IMR-90 (cell line): Measurements from ENCODE around the gene ALKBH5. TPM values are rescaled to one million over a fixed set of nuclear protein-coding genes. Genes with fewer than 3 reads are reported as not detected.

Experiments
- ATAC-seq: fragments of 200-7000 bp; cut with Tn5 transposase; 2 replicates; pipeline ENCODE4 v1.9.1; 2020; ENCODE audit warnings: low read depth, mild to moderate bottlenecking, moderate library complexity
- BruUV-seq: library from RNA; stranded (reverse); fragments of 400-500 nt; replicated peaks from 2 replicates; lab custom pipeline; 2021; lab: Mats Ljungman, UMichigan
- CTCF ChIA-PET: fragments of 300-600 bp; formaldehyde crosslinking; extraction: SDS; loops from one replicate; lab custom pipeline; 2021; ENCODE audit warnings: antibody characterized with exemption; lab: Yijun Ruan, JAX
- POLR2A ChIA-PET: fragments of 300-600 bp; sonication (Branson Sonifier 250); formaldehyde crosslinking; loops from one replicate; lab custom pipeline; 2022; ENCODE audit warnings: antibody characterized with exemption; ENCODE audit not compliant: unreplicated experiment; lab: Charles Lee
- DNase-seq: peaks from one replicate; pipeline ENCODE4 v3.0.0; 2013
- H2AFZ ChIP-seq: replicated peaks from 2 replicates; pipeline ENCODE3; 2013; ENCODE audit warnings: low read length, mild to moderate bottlenecking; ENCODE audit not compliant: poor library complexity
- H2AK5ac ChIP-seq: 2 replicates; pipeline ENCODE4 v1.6.1; 2013; ENCODE audit warnings: low read depth, low read length, inconsistent platforms
- H2AK9ac ChIP-seq: replicated peaks from 2 replicates; pipeline ENCODE3; 2013; ENCODE audit warnings: mild to moderate bottlenecking, low read depth, low read length, moderate library complexity; ENCODE audit not compliant: poor library complexity
- H2BK120ac ChIP-seq: 2 replicates; pipeline ENCODE4 v1.6.1; 2013; ENCODE audit warnings: low read depth, low read length, inconsistent platforms
- H2BK15ac ChIP-seq: 3 replicates; pipeline ENCODE4 v1.6.1; 2013; ENCODE audit warnings: low read depth, low read length, inconsistent platforms
- H2BK20ac ChIP-seq: 2 replicates; pipeline ENCODE4 v1.6.1; 2013; ENCODE audit warnings: low read depth, mild to moderate bottlenecking, inconsistent platforms, low read length, moderate library complexity
- H2BK5ac ChIP-seq: 2 replicates; pipeline ENCODE4 v1.6.1; 2013; ENCODE audit warnings: mild to moderate bottlenecking, low read depth, low read length, inconsistent platforms; ENCODE audit not compliant: poor library complexity, severe bottlenecking
- H3K14ac ChIP-seq: replicated peaks from 2 replicates; pipeline ENCODE4 v1.6.1; 2013; ENCODE audit warnings: low read depth, low read length, inconsistent platforms
- H3K18ac ChIP-seq: 2 replicates; pipeline ENCODE4 v1.6.1; 2013; ENCODE audit warnings: low read depth, low read length, control low read depth
- H3K23ac ChIP-seq: 2 replicates; pipeline ENCODE4 v1.6.1; 2013; ENCODE audit warnings: low read depth, low read length, inconsistent platforms
- H3K27ac ChIP-seq: 2 replicates; pipeline ENCODE4 v1.5.1; 2013; ENCODE audit warnings: mild to moderate bottlenecking, control low read depth, low read length; ENCODE audit not compliant: insufficient read depth
- H3K27me3 ChIP-seq: 2 replicates; pipeline ENCODE4 v1.6.1; 2013; ENCODE audit warnings: low read length; ENCODE audit not compliant: control insufficient read depth, insufficient read depth
- H3K36me3 ChIP-seq: 2 replicates; pipeline ENCODE4 v1.6.1; 2013; ENCODE audit warnings: low read length, mixed read lengths; ENCODE audit not compliant: control insufficient read depth, insufficient read depth
- H3K4ac ChIP-seq: 2 replicates; pipeline ENCODE4 v1.6.1; 2013; ENCODE audit warnings: low read depth, low read length, inconsistent platforms
- H3K4me1 ChIP-seq: 2 replicates; pipeline ENCODE4 v1.6.1; 2013; ENCODE audit warnings: low read length, mixed read lengths; ENCODE audit not compliant: control insufficient read depth, insufficient read depth
- H3K4me2 ChIP-seq: 2 replicates; pipeline ENCODE4 v1.6.1; 2013; ENCODE audit warnings: low read depth, mild to moderate bottlenecking, control low read depth, low read length, moderate library complexity
- H3K4me3 ChIP-seq: 2 replicates; pipeline ENCODE4 v1.5.1; 2013; ENCODE audit warnings: low read depth, mild to moderate bottlenecking, control low read depth, low read length, moderate library complexity; ENCODE audit not compliant: insufficient read depth
- H3K56ac ChIP-seq: 2 replicates; pipeline ENCODE4 v1.6.1; 2013; ENCODE audit warnings: low read length, inconsistent platforms; ENCODE audit not compliant: insufficient read depth; ENCODE audit errors: extremely low read depth
- H3K79me1 ChIP-seq, 2 experiments: 2 replicates each; pipeline ENCODE4 v1.6.1; 2013; ENCODE audit warnings: low read length in 2 of 2, inconsistent platforms in 1 of 2, low read depth in 1 of 2
- H3K9ac ChIP-seq: 2 replicates; pipeline ENCODE4 v1.6.1; 2013; ENCODE audit warnings: low read depth, low read length, control low read depth
- H3K9me1 ChIP-seq: 2 replicates; pipeline ENCODE4 v1.6.1; 2013; ENCODE audit warnings: low read length, inconsistent platforms; ENCODE audit not compliant: insufficient read depth
- H3K9me3 ChIP-seq: 2 replicates; pipeline ENCODE4 v1.6.1; 2013; ENCODE audit warnings: low read length; ENCODE audit not compliant: control insufficient read depth, insufficient read depth
- H4K20me1 ChIP-seq: 2 replicates; pipeline ENCODE4 v1.6.1; 2013; ENCODE audit warnings: low read length, inconsistent platforms; ENCODE audit not compliant: insufficient read depth
- H4K5ac ChIP-seq: 2 replicates; pipeline ENCODE4 v1.6.1; 2013; ENCODE audit warnings: mild to moderate bottlenecking, low read depth, low read length, control low read depth
- H4K8ac ChIP-seq, 2 experiments: 2 replicates each; pipeline ENCODE4 v1.6.1; 2013; ENCODE audit warnings: low read depth in 2 of 2, low read length in 2 of 2, control low read depth in 1 of 2, inconsistent platforms in 1 of 2
- H4K91ac ChIP-seq: 2 replicates; pipeline ENCODE4 v1.6.1; 2013; ENCODE audit warnings: low read depth, low read length, inconsistent platforms; ENCODE audit not compliant: insufficient read depth
- NFE2L2 ChIP-seq: fragments of 150-350 bp; IDR thresholded peaks from 2 replicates; pipeline ENCODE4 v1.6.1; 2016; ENCODE audit warnings: low read depth, mild to moderate bottlenecking, low read length
- WGBS, 2 experiments: methylation state at CpG; one replicate each; pipeline versions ENCODE4 v1.1.5 to v1.1.7; 2013; ENCODE audit warnings: missing lambda C conversion rate in 2 of 2; ENCODE audit not compliant: insufficient read length in 1 of 2; ENCODE audit errors: extremely low coverage in 2 of 2; 5-methylcytosine and 5-hydroxymethylcytosine counted together
- dilution Hi-C: fragments of 300-500 bp; cut with HindIII; formaldehyde crosslinking; loops from one replicate; pipeline ENCODE4 v1.14.3; 2018; ENCODE audit warnings: low sequenced_read_pairs; ENCODE audit not compliant: unreplicated experiment
- in situ Hi-C: fragments of 300-500 bp; cut with MboI; formaldehyde crosslinking; loops from 3 replicates; pipeline ENCODE4 v1.14.3; 2019; ENCODE audit warnings: low sequenced_read_pairs, inconsistent platforms, mixed read lengths
- intact Hi-C: fragments of 100-400 bp; cut with micrococcal nuclease; formaldehyde crosslinking; loops from 2 replicates; pipeline ENCODE4 v1.10.0; 2022
- polyA plus RNA-seq, 3 experiments: library from polyadenylated mRNA; depleted of rRNA; stranded (reverse); fragments of >200 nt; gene quantifications; 2 replicates each; pipeline ENCODE4 v1.2.3, GENCODE V29; 2012; ENCODE audit warnings: low replicate concordance in 1 of 3
- total RNA-seq: library from RNA; depleted of rRNA; stranded (reverse); fragments of >200 nt; gene quantifications from 2 replicates; pipeline ENCODE4 v1.2.3, GENCODE V29; 2012

The ALKBH5 gene
- total and polyA plus RNA-seq, 2 of the 4 experiments (the other 2 are of a cell fraction), result 57.6 to 79.6 TPM

GRCh38 chr17:18256776-18257175 lies 73.1 kb downstream of the ALKBH5 start:
- H4K91ac ChIP-seq, result no peak overlapping the region
- no TSS peak for BruUV-seq
- H2AK9ac ChIP-seq, result peak overlapping the region; percentile 100
- no peak overlapping the region for H2BK120ac ChIP-seq
- intact Hi-C loops, result no loop called here
- POLR2A ChIA-PET, result no interaction called here
- H2AFZ ChIP-seq, result no peak overlapping the region
- no peak overlapping the region for H2BK15ac ChIP-seq
- H3K4me2 ChIP-seq, result peak overlapping the region; percentile 98; the same call in 1 of the 2 replicates
- H3K9ac ChIP-seq, result 0 out of 2 replicates have a peak overlapping the region, but pooled peaks have one; percentile 96
- no peak overlapping the region for H3K56ac ChIP-seq
- TF ChIP-seq NFE2L2, result no peak
- H4K20me1 ChIP-seq, result peaks cover 25% of the 10 kb centered on the region
- no peak overlapping the region for H4K8ac ChIP-seq
- peak overlapping the region; percentile 100 for H3K23ac ChIP-seq
- dilution Hi-C loops, result no loop called here
- no peak overlapping the region for H4K5ac ChIP-seq
- peaks cover 19 to 73% of the 10 kb centered on the region in 2 experiments; a peak in 3 of 4 replicates for H3K79me1 ChIP-seq
- 100% methylated on average over 1 of the region's 7 CpGs; no CpG with 5 or more reads in 1 of the 2 experiments for WGBS, 2 experiments
- H3K36me3 ChIP-seq, result peaks cover 46% of the 10 kb centered on the region
- no peak overlapping the region for H3K4me3 ChIP-seq
- no peaks in the 10 kb centered on the region for H3K27me3 ChIP-seq
- no peaks in the 10 kb centered on the region for H3K9me3 ChIP-seq
- H3K9me1 ChIP-seq, result peaks cover 11% of the 10 kb centered on the region; the same call in 1 of the 2 replicates
- no peak overlapping the region for H2BK20ac ChIP-seq
- H3K14ac ChIP-seq, result no peak overlapping the region
- peak overlapping the region; percentile 97 for H2AK5ac ChIP-seq
- CTCF ChIA-PET, result no interaction called here
- no peak overlapping the region for H3K18ac ChIP-seq
- H3K4me1 ChIP-seq, result peaks cover 17% of the 10 kb centered on the region
- no peak overlapping the region for H2BK5ac ChIP-seq
- H3K4ac ChIP-seq, result 0 out of 2 replicates have a peak overlapping the region, but pooled peaks have one; percentile 100
- no peak overlapping the region for H3K27ac ChIP-seq
- ATAC-seq (no peak), DNase-seq (no peak)
- in situ Hi-C loops, result no loop called here
